ENCODE results near the gene RCL1. TPM values are rescaled to one million over a fixed set of nuclear protein-coding genes. Genes with fewer than 3 reads are reported as not detected.

RCL1 gene
- total and polyA plus RNA-seq, 2 of the 13 experiments (the other 11 are each of a cell fraction or from before 2014, with no cell fraction given): 22.3 to 31.6 TPM

- Histone ChIP-seq H3K27me3 (ENCODE audit: control insufficient read depth in 1 of 2, insufficient read depth in 2 of 2, low read length in 2 of 2) (no peaks in the 10 kb centered on the region; a peak in 1 of 5 replicates), H2AFZ (ENCODE audit: low read length) (no peak overlapping the region), H3K4me2 (ENCODE audit: low read depth, low read length) (peak overlapping the region; percentile 31; the same call in 1 of the 2 replicates), H3K9me3 (ENCODE audit: low read length) (no peaks in the 10 kb centered on the region), H3K4me3 (replicated peaks in 1 of 3; ENCODE audit: insufficient read depth in 1 of 3, low read depth in 2 of 3, low read length in 3 of 3) (no peak overlapping the region), H3K9ac (ENCODE audit: insufficient read depth, low read depth, low read length) (no peak overlapping the region), H4K20me1 (ENCODE audit: insufficient read depth, low read length) (no peaks in the 10 kb centered on the region), H3K4me1 (ENCODE audit: insufficient read depth, low read length) (peaks cover 3% of the 10 kb centered on the region; the same call in 1 of the 2 replicates), H3K36me3 (replicated peaks in 1 of 2; ENCODE audit: control insufficient read depth in 1 of 2, insufficient read depth in 2 of 2, low read length in 2 of 2) (no peaks in the 10 kb centered on the region), H3K27ac (ENCODE audit: extremely low read length, insufficient read depth, low read length) (no peak overlapping the region), H3K79me2 (ENCODE audit: insufficient read depth, low read length) (no peaks in the 10 kb centered on the region)
- ATAC-seq (no peak), DNase-seq (ENCODE audit: low spot score) (no peak), FAIRE-seq (no peak)
- in situ Hi-C loops (cut with HindIII; ENCODE audit: extremely low pct_ligation_motif_present, low pct_unique_long_range_greater_than_20kb) (loop anchor here (10.0 to 25.0 kb wide), 3 partner anchors 156 to 819 kb away; partner anchors contain the start of gene PLGRKT), intact Hi-C loops (cut with micrococcal nuclease; ENCODE audit: unreplicated experiment) (no loop called here)
- ChIA-PET CTCF (ENCODE audit: low intra/inter-chr PET ratio, low total read pairs) (no interaction called here), POLR2A (no interaction called here)
- BruUV-seq (replicated peaks): no TSS peak
- TF ChIP-seq ZHX2 (IDR thresholded peaks at IDR 0.05; ENCODE audit: low read depth) (no peak), ZHX2 (CRISPR knock-in tag; IDR thresholded peaks at IDR 0.05; ENCODE audit: borderline replicate concordance) (no peak)
Observed at GRCh38 chr9:4768681-4769080, 24.1 kb upstream of the RCL1 start.

Measured in HepG2 (cell line).